Ishikawa (cell line): ENCODE measurements around the gene RPS15.

Source experiments
- CEBPB ChIP-seq: IDR thresholded peaks from 2 replicates; pipeline ENCODE4 v1.6.1; 2012
- CREB1 ChIP-seq: IDR thresholded peaks from 2 replicates; pipeline ENCODE4 v1.6.1; 2012; ENCODE audit warnings: low read depth
- EGR1 ChIP-seq: IDR thresholded peaks from 2 replicates; pipeline ENCODE4 v1.6.1; 2012
- EP300 ChIP-seq: IDR thresholded peaks from 2 replicates; pipeline ENCODE4 v1.6.1; 2012; ENCODE audit warnings: borderline replicate concordance
- FOXM1 ChIP-seq: IDR thresholded peaks from 2 replicates; pipeline ENCODE4 v1.6.1; 2012; ENCODE audit warnings: low read depth, borderline replicate concordance
- NFIC ChIP-seq: IDR thresholded peaks from 2 replicates; pipeline ENCODE4 v1.6.1; 2012
- RAD21 ChIP-seq: IDR thresholded peaks from 2 replicates; pipeline ENCODE4 v1.6.1; 2012; ENCODE audit warnings: low read depth
- REST ChIP-seq: IDR thresholded peaks from 2 replicates; pipeline ENCODE4 v1.6.1; 2012; ENCODE audit warnings: low read depth, mild to moderate bottlenecking
- TAF1 ChIP-seq: IDR thresholded peaks from 2 replicates; pipeline ENCODE4 v1.6.1; 2012; ENCODE audit warnings: low read depth, mild to moderate bottlenecking
- TCF12 ChIP-seq: IDR thresholded peaks from 2 replicates; pipeline ENCODE4 v1.6.1; 2012; ENCODE audit warnings: low read depth
- TEAD4 ChIP-seq: IDR thresholded peaks from 2 replicates; pipeline ENCODE4 v1.6.1; 2012
- USF1 ChIP-seq: IDR thresholded peaks from 2 replicates; pipeline ENCODE4 v1.6.1; 2012
- YY1 ChIP-seq: IDR thresholded peaks from 2 replicates; pipeline ENCODE4 v1.6.1; 2012; ENCODE audit warnings: low read depth
- ZBTB7A ChIP-seq: IDR thresholded peaks from 2 replicates; pipeline ENCODE4 v1.6.1; 2012; ENCODE audit warnings: low read depth
- TF ChIP-seq, protein P1 (sequence below): IDR thresholded peaks from 2 replicates; pipeline ENCODE4 v1.6.1; 2012

The RPS15 gene

DNA sequence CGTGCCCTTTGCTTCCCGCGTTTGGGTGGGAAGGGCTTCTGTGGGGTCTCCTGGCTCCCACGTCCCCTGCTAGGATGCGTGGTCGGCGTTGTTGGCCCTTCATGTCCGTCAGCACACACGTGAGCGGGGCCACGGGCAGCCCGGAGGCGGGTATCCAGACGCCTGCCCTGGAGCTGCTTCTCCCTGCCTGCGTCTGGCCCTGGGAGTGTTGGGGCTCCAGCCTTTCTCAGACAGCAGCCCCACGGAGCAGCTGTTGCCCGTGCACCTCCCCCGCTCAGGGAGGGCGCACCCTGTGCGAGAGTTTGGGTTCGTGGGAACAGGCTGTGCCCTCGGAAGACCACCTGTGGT lies 16.3 kb upstream of the RPS15 start:
- TF ChIP-seq CREB1, result no peak
- no peak for TF ChIP-seq TAF1
- no peak for TF ChIP-seq TCF12
- no peak for TF ChIP-seq TEAD4
- no peak for TF ChIP-seq RAD21
- TF ChIP-seq FOXM1, result no peak
- TF ChIP-seq EGR1, result no peak
- TF ChIP-seq EP300, result no peak
- TF ChIP-seq YY1, result no peak
- TF ChIP-seq NFIC, result no peak
- TF ChIP-seq, protein P1, sequence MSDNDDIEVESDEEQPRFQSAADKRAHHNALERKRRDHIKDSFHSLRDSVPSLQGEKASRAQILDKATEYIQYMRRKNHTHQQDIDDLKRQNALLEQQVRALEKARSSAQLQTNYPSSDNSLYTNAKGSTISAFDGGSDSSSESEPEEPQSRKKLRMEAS, result no peak
- no peak for TF ChIP-seq CEBPB
- TF ChIP-seq REST, result no peak

- TF ChIP-seq CEBPB (no peak), FOXM1 (no peak), CREB1 (no peak), RAD21 (no peak)
Observed at GRCh38 chr19:1422360-1422759, 15.8 kb upstream of the RPS15 start.

- TF ChIP-seq RAD21 (no peak), CREB1 (no peak), ZBTB7A (no peak), TAF1 (no peak), YY1 (no peak), NFIC (no peak), TCF12 (no peak), CEBPB (no peak), USF1 (no peak), REST (no peak)
Observed at GRCh38 chr19:1422943-1423342, 15.3 kb upstream of the RPS15 start.

GRCh38 chr19:1423436-1424191 lies 14.6 kb upstream of the RPS15 start:
- no peak for TF ChIP-seq TAF1
- no peak for TF ChIP-seq CEBPB
- TF ChIP-seq CREB1, result no peak
- TF ChIP-seq, protein P1, result no peak
- no peak for TF ChIP-seq EGR1
- no peak for TF ChIP-seq YY1
- TF ChIP-seq NFIC, result no peak
- no peak for TF ChIP-seq EP300
- no peak for TF ChIP-seq RAD21
- TF ChIP-seq FOXM1, result no peak
- no peak for TF ChIP-seq ZBTB7A
- TF ChIP-seq REST, result no peak
- no peak for TF ChIP-seq TEAD4
